Colonic mucosa (tissue), 4 donors: Measurements from ENCODE around the gene HNRNPU. TPM values are rescaled to one million over a fixed set of nuclear protein-coding genes. Genes with fewer than 3 reads are reported as not detected.

ENCODE experiments used
- DNase-seq: peaks from one replicate; pipeline ENCODE4 v3.0.0-alpha.2; 2020
- H3K27ac ChIP-seq: fragments of 200-600 bp; one replicate; pipeline ENCODE4 v1.8.0; 2021
- H3K27me3 ChIP-seq: fragments of 200-600 bp; one replicate; pipeline ENCODE4 v1.8.0; 2021
- H3K36me3 ChIP-seq: fragments of 200-600 bp; one replicate; pipeline ENCODE4 v1.8.0; 2021
- H3K4me1 ChIP-seq: fragments of 200-600 bp; one replicate; pipeline ENCODE4 v1.8.0; 2021; ENCODE audit warnings: mild to moderate bottlenecking
- H3K4me3 ChIP-seq: fragments of 200-600 bp; one replicate; pipeline ENCODE4 v1.8.0; 2021
- H3K9ac ChIP-seq, 2 donors: one replicate each; pipeline ENCODE4 v1.7.0; 2013; ENCODE audit warnings: control low read depth in 2 of 2, low read depth in 2 of 2, low read length in 2 of 2
- H3K9me3 ChIP-seq: fragments of 200-600 bp; one replicate; pipeline ENCODE4 v1.8.0; 2021
- CTCF ChIP-seq: fragments of 200-600 bp; IDR thresholded peaks from one replicate; pipeline ENCODE4 v1.8.0; 2022; ENCODE audit warnings: antibody characterized with exemption, mild to moderate bottlenecking
- intact Hi-C: fragments of 100-400 bp; cut with DNase I; formaldehyde crosslinking; loops from one replicate; pipeline ENCODE4 v1.14.1; 2022
- total RNA-seq, 2 donors: library from RNA; stranded (reverse); fragmentation: NEBNext Ultra II Directional in 1 of 2; extraction: Animal tissue kit (Norgen Biotek cat#: 25700) in 1 of 2; gene quantifications; one replicate each; pipeline ENCODE4 v1.2.1, GENCODE V29; 2021
- donor health status: healthy.
- donor health status: DM: no; HTN: no; CAD: no.
- donor health status: DM: no; HTN: no; CAD: no.

HNRNPU gene
- total RNA-seq, 2 donors from 2014 or later, result 218 to 370 TPM

- no peaks in the 10 kb centered on the region for H3K9me3 ChIP-seq
- TF ChIP-seq CTCF, result no peak
- no peak overlapping the region for H3K9ac ChIP-seq
- no peak overlapping the region for H3K27ac ChIP-seq
- no peak overlapping the region for H3K4me3 ChIP-seq
- DNase-seq, result no peak
- H3K27me3 ChIP-seq, result no peaks in the 10 kb centered on the region
- H3K4me1 ChIP-seq, result no peaks in the 10 kb centered on the region
- intact Hi-C loops, result no loop called here
- H3K36me3 ChIP-seq, result no peaks in the 10 kb centered on the region
These were observed 13.4 kb downstream of the HNRNPU start for GRCh38 chr1:244850896-244851295.

GRCh38 chr1:244850099-244850852, 14.1 kb downstream of the HNRNPU start:
- Histone ChIP-seq H3K9ac (no peak overlapping the region), H3K9me3 (no peaks in the 10 kb centered on the region), H3K4me1 (no peaks in the 10 kb centered on the region), H3K27me3 (no peaks in the 10 kb centered on the region), H3K27ac (no peak overlapping the region), H3K36me3 (no peaks in the 10 kb centered on the region), H3K4me3 (no peak overlapping the region)
- intact Hi-C loops, result no loop called here
- TF ChIP-seq CTCF, result no peak
- DNase-seq, result no peak

- Histone ChIP-seq H3K27ac (no peak overlapping the region), H3K27me3 (no peaks in the 10 kb centered on the region), H3K36me3 (peaks cover 9% of the 10 kb centered on the region), H3K4me1 (no peaks in the 10 kb centered on the region), H3K4me3 (no peak overlapping the region), H3K9ac (no peak overlapping the region), H3K9me3 (no peaks in the 10 kb centered on the region)
- TF ChIP-seq CTCF, result no peak
- intact Hi-C loops, result no loop called here
- no peak for DNase-seq
These were observed 15.0 kb downstream of the HNRNPU start for GRCh38 chr1:244849189-244849866.

GRCh38 chr1:244846653-244847052, 17.7 kb downstream of the HNRNPU start:
- TF ChIP-seq CTCF, result no peak
- H3K4me1 ChIP-seq, result peaks cover under 1% of the 10 kb centered on the region
- H3K9me3 ChIP-seq, result no peaks in the 10 kb centered on the region
- peaks cover 14% of the 10 kb centered on the region for H3K36me3 ChIP-seq
- H3K27ac ChIP-seq, result no peak overlapping the region
- H3K9ac ChIP-seq, result no peak overlapping the region
- no peak overlapping the region for H3K4me3 ChIP-seq
- no peak for DNase-seq
- intact Hi-C loops, result no loop called here
- no peaks in the 10 kb centered on the region for H3K27me3 ChIP-seq

- Histone ChIP-seq H3K9me3 (no peaks in the 10 kb centered on the region), H3K4me3 (no peak overlapping the region), H3K27ac (no peak overlapping the region), H3K9ac (no peak overlapping the region), H3K4me1 (peaks cover 4% of the 10 kb centered on the region), H3K36me3 (peaks cover 14% of the 10 kb centered on the region), H3K27me3 (no peaks in the 10 kb centered on the region)
- intact Hi-C loops, result no loop called here
- no peak for DNase-seq
- no peak for TF ChIP-seq CTCF
These were observed 19.9 kb downstream of the HNRNPU start for GRCh38 chr1:244844155-244845121.
